GM12878 (cell line): ENCODE measurements around the gene PARP8.

Experiments
- EP300 ChIP-seq, 2 experiments: fragments of 150-350 bp in 1 of 2; IDR thresholded peaks; 2 replicates each; pipeline ENCODE4 v1.6.1; 2011 to 2012; ENCODE audit warnings: low read depth in 2 of 2, low read length in 2 of 2, borderline replicate concordance in 1 of 2, improper control_type of control experiment in 1 of 2, inconsistent platforms in 1 of 2; ENCODE audit not compliant: control insufficient read depth in 1 of 2
- TF ChIP-seq, protein P1 (sequence below), 3 experiments: IDR thresholded peaks in 2 of 3; conservative IDR thresholded peaks in 1 of 3; 2 replicates each; pipeline ENCODE4 v1.5.1; 2011; ENCODE audit warnings: low read depth in 3 of 3, low read length in 3 of 3, mild to moderate bottlenecking in 3 of 3, control low read depth in 2 of 3, moderate library complexity in 2 of 3, inconsistent platforms in 1 of 3, mixed read lengths in 1 of 3; ENCODE audit not compliant: control insufficient read depth in 2 of 3, insufficient read depth in 1 of 3; ENCODE audit errors: extremely low read depth in 1 of 3

DNA sequence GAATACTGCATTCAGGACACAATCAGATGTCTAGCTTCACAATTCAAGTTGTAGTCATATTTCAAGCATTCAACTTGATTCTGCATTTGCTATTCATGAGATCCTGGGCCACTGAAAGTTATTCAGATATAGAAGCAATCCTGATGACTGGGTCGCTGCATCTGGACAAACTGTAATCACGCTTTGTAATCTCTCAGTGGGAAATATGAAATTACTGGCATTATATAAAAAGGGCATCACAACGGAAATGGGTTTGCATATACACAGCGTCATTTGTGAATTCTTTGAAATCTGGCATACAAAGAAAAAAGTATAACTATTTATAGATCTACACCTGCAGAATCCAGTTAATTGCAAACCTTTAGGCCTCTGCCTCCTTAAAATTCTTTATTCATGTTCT lies 102.2 kb downstream of the PARP8 start:
- TF ChIP-seq, protein P1, sequence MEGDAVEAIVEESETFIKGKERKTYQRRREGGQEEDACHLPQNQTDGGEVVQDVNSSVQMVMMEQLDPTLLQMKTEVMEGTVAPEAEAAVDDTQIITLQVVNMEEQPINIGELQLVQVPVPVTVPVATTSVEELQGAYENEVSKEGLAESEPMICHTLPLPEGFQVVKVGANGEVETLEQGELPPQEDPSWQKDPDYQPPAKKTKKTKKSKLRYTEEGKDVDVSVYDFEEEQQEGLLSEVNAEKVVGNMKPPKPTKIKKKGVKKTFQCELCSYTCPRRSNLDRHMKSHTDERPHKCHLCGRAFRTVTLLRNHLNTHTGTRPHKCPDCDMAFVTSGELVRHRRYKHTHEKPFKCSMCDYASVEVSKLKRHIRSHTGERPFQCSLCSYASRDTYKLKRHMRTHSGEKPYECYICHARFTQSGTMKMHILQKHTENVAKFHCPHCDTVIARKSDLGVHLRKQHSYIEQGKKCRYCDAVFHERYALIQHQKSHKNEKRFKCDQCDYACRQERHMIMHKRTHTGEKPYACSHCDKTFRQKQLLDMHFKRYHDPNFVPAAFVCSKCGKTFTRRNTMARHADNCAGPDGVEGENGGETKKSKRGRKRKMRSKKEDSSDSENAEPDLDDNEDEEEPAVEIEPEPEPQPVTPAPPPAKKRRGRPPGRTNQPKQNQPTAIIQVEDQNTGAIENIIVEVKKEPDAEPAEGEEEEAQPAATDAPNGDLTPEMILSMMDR (IDR thresholded peaks at IDR 0.05 in 2 of 3, conservative IDR thresholded peaks at IDR 0.05 in 1 of 3; ENCODE audit: control insufficient read depth in 2 of 3, extremely low read depth in 1 of 3, insufficient read depth in 1 of 3, low read depth in 3 of 3, low read length in 3 of 3): no peak
- TF ChIP-seq EP300 (IDR thresholded peaks at IDR 0.05; ENCODE audit: borderline replicate concordance in 1 of 2, control insufficient read depth in 1 of 2, low read depth in 2 of 2, low read length in 2 of 2): no peak
